Peyer's patch (tissue), 4 donors: ENCODE measurements around the gene TSPEAR. TPM values are rescaled to one million over a fixed set of nuclear protein-coding genes. Genes with fewer than 3 reads are reported as not detected.
A peak's percentile ranks its signal among the peaks of the same experiment; 100 is the strongest.

Experiments used
- DNase-seq, 3 donors: peaks; one replicate each; pipeline ENCODE4 v3.0.0-alpha.2; 2017 to 2019
- H3K27ac ChIP-seq, 4 donors: fragments of 200-600 bp; sonication (generic); one replicate each; pipeline ENCODE4 v1.5.1; 2016 to 2019
- H3K27me3 ChIP-seq, 2 donors: fragments of 200-600 bp; sonication (generic); one replicate each; pipeline ENCODE4 v1.5.1; 2019
- H3K36me3 ChIP-seq, 3 donors: fragments of 200-600 bp; sonication (generic); one replicate each; pipeline ENCODE4 v1.5.1; 2016 to 2019
- H3K4me1 ChIP-seq, 4 donors: fragments of 200-600 bp; sonication (generic); one replicate each; pipeline ENCODE4 v1.5.1; 2016 to 2019
- H3K4me3 ChIP-seq, 4 donors: fragments of 200-600 bp; sonication (generic); 1 replicate in 3 of 4; 2 replicates in 1 of 4; pipeline ENCODE4 v1.5.1; 2016 to 2019; ENCODE audit warnings: mild to moderate bottlenecking in 1 of 4
- H3K9me3 ChIP-seq, 4 donors: fragments of 200-600 bp; sonication (generic); one replicate each; pipeline ENCODE4 v1.5.1; 2016 to 2019; ENCODE audit warnings: mild to moderate bottlenecking in 1 of 4
- POLR2A ChIP-seq, 2 donors: fragments of 450-650 bp; IDR thresholded peaks; one replicate each; pipeline ENCODE4 v1.5.1; 2017; ENCODE audit warnings: antibody characterized with exemption in 2 of 2, mild to moderate bottlenecking in 2 of 2, moderate library complexity in 2 of 2
- total RNA-seq, 4 donors: library from RNA; depleted of rRNA; stranded (reverse); fragments of >200 nt; gene quantifications; one replicate each; pipeline ENCODE4 v1.1.0, GENCODE V29; 2016
- TF ChIP-seq, protein P1 (sequence below), 6 experiments: fragments of 450-650 bp in 4 of 6; fragments of 200-600 bp in 2 of 6; sonication (generic) in 1 of 6; IDR thresholded peaks; one replicate each; pipeline ENCODE4 v1.5.1; 2017 to 2019; ENCODE audit warnings: antibody characterized with exemption in 6 of 6, mild to moderate bottlenecking in 3 of 6, moderate library complexity in 1 of 6

Gene TSPEAR
- total RNA-seq, 4 donors from 2014 or later = 0.47 TPM; not detected in 3

- Histone ChIP-seq H3K9me3 (no peaks in the 10 kb centered on the region), H3K27ac (no peak overlapping the region), H3K4me3 (no peak overlapping the region), H3K27me3 (no peaks in the 10 kb centered on the region), H3K4me1 (peaks cover 0 to 11% (median 4%) of the 10 kb centered on the region in 4 donors), H3K36me3 (no peaks in the 10 kb centered on the region)
- no peak for DNase-seq
- TF ChIP-seq POLR2A (IDR thresholded peaks at IDR 0.05) = no peak
- TF ChIP-seq, protein P1, sequence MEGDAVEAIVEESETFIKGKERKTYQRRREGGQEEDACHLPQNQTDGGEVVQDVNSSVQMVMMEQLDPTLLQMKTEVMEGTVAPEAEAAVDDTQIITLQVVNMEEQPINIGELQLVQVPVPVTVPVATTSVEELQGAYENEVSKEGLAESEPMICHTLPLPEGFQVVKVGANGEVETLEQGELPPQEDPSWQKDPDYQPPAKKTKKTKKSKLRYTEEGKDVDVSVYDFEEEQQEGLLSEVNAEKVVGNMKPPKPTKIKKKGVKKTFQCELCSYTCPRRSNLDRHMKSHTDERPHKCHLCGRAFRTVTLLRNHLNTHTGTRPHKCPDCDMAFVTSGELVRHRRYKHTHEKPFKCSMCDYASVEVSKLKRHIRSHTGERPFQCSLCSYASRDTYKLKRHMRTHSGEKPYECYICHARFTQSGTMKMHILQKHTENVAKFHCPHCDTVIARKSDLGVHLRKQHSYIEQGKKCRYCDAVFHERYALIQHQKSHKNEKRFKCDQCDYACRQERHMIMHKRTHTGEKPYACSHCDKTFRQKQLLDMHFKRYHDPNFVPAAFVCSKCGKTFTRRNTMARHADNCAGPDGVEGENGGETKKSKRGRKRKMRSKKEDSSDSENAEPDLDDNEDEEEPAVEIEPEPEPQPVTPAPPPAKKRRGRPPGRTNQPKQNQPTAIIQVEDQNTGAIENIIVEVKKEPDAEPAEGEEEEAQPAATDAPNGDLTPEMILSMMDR (IDR thresholded peaks at IDR 0.05) = no peak
Observed at GRCh38 chr21:44460441-44460755, 251.0 kb downstream of the TSPEAR start.

DNA sequence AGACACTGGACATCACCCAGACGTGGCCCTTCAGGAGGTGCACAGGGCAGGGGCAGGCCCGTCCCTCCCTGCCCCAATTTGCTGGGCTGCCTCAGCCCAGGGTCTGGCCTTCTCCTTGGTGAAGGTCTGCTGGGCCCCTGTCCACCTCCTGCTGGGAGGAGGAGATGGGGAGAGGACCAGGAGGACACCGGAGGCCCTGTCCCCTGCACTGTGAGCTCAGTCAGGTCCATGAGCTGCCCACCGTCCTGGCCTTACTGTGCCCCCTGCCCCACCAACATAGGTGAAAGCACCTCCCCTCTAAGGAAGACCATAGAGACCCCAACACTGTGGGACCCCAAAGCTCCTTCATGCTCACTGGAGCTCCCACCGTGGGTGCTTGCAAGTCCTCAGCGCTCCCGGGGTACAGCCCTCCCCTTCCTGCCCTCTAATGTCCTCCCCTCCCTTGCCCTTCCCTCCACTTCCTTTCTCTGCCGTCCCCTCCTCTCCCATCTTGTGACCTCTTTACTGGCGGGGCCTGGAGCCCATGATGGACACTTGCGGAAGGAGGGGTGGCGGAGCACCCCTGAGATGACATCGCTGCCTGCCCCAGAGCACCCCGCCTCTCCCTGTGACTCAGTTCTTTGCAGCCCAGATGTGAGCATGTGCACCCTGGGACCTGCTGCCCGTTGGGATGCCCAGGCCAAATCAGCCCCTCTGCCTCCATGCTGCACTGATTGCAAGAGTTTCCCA is 251.5 kb downstream of the TSPEAR start:
- no peak overlapping the region for H3K4me3 ChIP-seq
- no peaks in the 10 kb centered on the region for H3K9me3 ChIP-seq
- H3K27ac ChIP-seq = no peak overlapping the region
- H3K27me3 ChIP-seq = no peaks in the 10 kb centered on the region
- H3K4me1 ChIP-seq = peaks cover 0 to 11% (median 7%) of the 10 kb centered on the region in 4 donors
- no peaks in the 10 kb centered on the region for H3K36me3 ChIP-seq
- peak in 2 of 3 donors; percentile 34 to 35 for DNase-seq
- TF ChIP-seq POLR2A (IDR thresholded peaks at IDR 0.05) = no peak
- TF ChIP-seq, protein P1 (IDR thresholded peaks at IDR 0.05) = no peak

GRCh38 chr21:44458971-44459711 is 252.2 kb downstream of the TSPEAR start:
- Histone ChIP-seq H3K27me3 (no peaks in the 10 kb centered on the region), H3K27ac (no peak overlapping the region), H3K36me3 (no peaks in the 10 kb centered on the region), H3K4me1 (peaks cover 0 to 11% (median 8%) of the 10 kb centered on the region in 4 donors), H3K9me3 (no peaks in the 10 kb centered on the region), H3K4me3 (no peak overlapping the region)
- TF ChIP-seq, protein P1 (IDR thresholded peaks at IDR 0.05) = no peak
- no peak for TF ChIP-seq POLR2A (IDR thresholded peaks at IDR 0.05)
- peak in 2 of 3 donors; percentile 38 to 44 for DNase-seq

DNA sequence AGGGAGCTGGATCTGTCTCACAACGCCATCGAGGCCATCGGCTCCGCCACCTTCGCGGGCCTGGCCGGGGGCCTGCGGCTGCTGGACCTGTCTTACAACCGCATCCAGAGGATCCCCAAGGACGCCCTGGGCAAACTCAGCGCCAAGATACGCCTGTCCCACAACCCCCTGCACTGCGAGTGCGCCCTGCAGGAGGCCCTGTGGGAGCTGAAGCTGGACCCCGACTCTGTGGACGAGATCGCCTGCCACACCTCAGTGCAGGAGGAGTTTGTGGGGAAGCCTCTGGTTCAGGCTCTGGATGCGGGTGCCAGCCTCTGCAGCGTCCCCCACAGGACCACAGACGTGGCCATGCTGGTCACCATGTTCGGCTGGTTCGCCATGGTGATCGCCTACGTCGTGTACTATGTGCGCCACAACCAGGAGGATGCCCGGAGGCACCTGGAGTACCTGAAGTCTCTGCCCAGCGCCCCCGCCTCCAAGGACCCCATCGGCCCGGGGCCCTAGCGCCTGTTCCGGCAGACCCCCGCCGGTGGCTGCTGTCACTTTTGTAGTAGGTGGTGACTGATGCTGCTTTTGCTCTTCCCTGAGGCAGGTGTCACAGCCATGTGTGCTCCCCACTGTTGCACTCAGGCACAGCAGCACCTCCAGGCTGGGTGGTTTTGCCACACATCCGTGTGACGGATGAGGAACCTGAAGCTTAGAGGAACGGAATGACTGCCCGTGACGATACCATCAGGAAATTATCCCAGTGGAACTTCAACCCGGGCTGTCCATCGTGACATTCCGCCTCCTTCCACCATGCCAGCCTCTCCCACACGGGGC is 254.2 kb downstream of the TSPEAR start:
- H3K27me3 ChIP-seq = no peaks in the 10 kb centered on the region
- no peaks in the 10 kb centered on the region for H3K36me3 ChIP-seq
- H3K4me1 ChIP-seq = peaks cover 0 to 11% (median 8%) of the 10 kb centered on the region in 4 donors
- no peaks in the 10 kb centered on the region for H3K9me3 ChIP-seq
- TF ChIP-seq, protein P1 (IDR thresholded peaks at IDR 0.05) = no peak
- no peak for TF ChIP-seq POLR2A (IDR thresholded peaks at IDR 0.05)
- no peak overlapping the region for H3K4me3 ChIP-seq
- H3K27ac ChIP-seq = no peak overlapping the region
- DNase-seq = peak in 2 of 3 donors; percentile 39 to 45

GRCh38 chr21:44456214-44456914 is 255.0 kb downstream of the TSPEAR start:
- Histone ChIP-seq H3K4me3 (peak overlapping the region; percentile 52 to 91 (median 78)), H3K36me3 (no peaks in the 10 kb centered on the region), H3K4me1 (peaks cover 0 to 11% (median 8%) of the 10 kb centered on the region in 4 donors), H3K27me3 (no peaks in the 10 kb centered on the region), H3K9me3 (no peaks in the 10 kb centered on the region), H3K27ac (no peak overlapping the region)
- no peak for TF ChIP-seq POLR2A (IDR thresholded peaks at IDR 0.05)
- TF ChIP-seq, protein P1 (IDR thresholded peaks at IDR 0.05) = no peak
- DNase-seq = peak in 1 of 3 donors; percentile 47
